HG02798 (cell line): ENCODE measurements around the gene GATAD2A.
"Not testable (repeated sequence)": the region's sequence is repeated elsewhere in the genome, so short reads cannot be mapped to it uniquely, and the experiment has no call there.

Experiments
- ATAC-seq: cut with Tn5 transposase; IDR thresholded peaks from one replicate; pipeline ENCODE4 v1.9.1; 2021; ENCODE audit warnings: mild to moderate bottlenecking; ENCODE audit not compliant: unreplicated experiment, poor library complexity

The GATAD2A gene

DNA sequence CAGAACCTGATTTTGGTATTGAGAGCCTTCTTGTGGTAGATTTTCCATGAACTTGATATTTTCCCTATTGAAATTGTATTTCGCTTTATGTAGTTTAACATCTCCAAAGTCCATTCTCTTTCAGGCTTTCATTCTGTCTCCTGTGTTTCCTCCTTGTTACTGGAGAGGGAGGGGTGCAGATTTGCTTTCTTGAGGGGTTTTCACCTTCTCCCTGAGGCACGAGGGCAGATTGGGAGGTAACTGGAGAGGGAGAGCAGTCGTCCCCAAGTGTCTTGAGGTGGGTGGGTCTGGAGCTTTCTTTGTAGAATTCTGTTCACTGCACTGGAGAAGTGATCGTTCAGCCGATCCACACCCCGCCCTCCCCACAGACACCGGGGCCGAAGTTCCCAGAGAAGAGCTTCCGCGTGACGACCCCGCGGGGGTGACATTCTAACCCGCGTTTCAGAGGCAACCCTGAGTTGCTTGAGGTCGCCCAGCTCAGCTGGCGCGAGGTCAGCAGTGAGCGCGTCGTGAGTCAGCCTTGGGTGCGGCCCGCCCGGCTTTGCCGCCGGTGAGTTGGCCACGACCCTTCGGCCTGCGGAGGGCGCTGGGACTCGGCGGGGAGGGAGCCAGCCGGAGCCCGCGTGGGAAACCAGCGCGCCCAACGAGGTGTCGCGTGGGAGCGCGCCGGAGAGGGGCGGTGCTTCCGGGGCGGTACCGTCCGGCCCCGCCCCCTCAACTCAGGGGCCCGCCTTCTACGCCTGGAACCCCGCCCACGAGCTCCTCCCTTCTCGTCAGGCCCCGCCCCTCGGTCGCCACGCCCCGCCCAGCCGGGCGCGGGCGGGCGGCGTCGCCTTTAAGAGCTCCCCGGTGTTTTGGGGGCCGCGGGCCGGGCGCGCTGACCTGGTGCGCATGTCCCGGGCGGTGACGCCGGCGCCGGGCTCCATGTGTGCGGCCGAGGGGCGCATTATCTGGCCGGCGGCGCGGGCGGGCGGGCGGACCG is at the start of gene GATAD2A:
TSS of gene GATAD2A (plus strand) at position 797 of the 982 bp plus-strand sequence. CDS start 59,671 bp downstream, outside the sequence.
- peak; percentile 83 for ATAC-seq

DNA sequence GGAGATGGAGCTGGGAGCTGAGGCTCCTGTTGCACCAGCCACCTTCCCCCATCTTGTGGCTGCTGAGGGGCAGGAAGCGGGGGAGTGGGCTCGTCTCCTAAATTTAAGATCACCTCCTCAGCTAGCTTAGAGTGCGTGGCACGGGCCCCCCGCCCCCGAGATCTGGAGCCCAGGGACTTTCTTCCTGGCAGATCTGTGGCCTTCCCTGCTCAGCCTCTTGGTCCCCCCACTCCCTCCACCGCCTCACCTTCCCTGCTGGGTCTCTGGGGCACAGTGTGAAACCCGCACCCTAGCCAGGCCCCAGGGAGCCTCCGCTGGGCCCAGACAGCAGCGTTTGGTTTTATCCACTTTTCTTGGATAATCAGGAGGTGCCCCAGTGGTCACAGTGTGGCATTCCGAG is 49.0 kb upstream of the GATAD2A start:
- no peak for ATAC-seq

DNA sequence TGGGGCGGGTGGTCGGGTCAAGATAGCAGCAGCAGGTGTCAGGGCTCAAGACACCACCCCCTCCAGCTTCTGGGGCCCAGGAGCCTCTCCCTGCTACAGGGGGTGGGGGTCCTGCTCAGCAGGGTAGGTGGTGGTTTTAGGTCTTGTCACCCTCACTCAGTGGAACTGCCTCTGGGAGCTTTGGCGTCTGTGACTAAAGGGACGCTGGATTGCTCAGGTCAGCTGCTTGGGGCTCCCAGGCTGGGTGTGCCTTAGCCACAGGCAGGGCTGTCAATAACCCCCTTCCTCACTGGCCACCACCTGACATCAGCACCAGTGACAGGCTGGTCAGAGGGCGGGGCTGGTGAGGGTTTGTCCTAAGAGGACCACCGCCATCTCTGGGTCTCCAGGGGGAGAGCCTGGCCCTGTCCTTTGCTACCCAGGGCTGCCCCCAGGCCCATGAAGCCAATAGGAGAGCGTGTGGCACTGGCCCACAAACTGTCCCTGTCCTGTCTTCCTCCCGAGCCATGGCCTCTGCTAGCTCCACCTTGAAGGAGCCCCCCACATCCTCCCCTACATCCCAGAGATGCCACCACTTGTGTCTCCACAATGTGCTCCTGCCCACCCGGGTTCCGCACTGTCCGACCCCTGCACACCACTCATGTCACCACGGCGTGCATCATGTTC is 48.4 kb upstream of the GATAD2A start:
- ATAC-seq = no peak

- ATAC-seq = peak; percentile 65
These were observed 44.3 kb upstream of the GATAD2A start for GRCh38 chr19:19361075-19361594.

GRCh38 chr19:19362075-19362474 is 43.4 kb upstream of the GATAD2A start:
- ATAC-seq = no peak

DNA sequence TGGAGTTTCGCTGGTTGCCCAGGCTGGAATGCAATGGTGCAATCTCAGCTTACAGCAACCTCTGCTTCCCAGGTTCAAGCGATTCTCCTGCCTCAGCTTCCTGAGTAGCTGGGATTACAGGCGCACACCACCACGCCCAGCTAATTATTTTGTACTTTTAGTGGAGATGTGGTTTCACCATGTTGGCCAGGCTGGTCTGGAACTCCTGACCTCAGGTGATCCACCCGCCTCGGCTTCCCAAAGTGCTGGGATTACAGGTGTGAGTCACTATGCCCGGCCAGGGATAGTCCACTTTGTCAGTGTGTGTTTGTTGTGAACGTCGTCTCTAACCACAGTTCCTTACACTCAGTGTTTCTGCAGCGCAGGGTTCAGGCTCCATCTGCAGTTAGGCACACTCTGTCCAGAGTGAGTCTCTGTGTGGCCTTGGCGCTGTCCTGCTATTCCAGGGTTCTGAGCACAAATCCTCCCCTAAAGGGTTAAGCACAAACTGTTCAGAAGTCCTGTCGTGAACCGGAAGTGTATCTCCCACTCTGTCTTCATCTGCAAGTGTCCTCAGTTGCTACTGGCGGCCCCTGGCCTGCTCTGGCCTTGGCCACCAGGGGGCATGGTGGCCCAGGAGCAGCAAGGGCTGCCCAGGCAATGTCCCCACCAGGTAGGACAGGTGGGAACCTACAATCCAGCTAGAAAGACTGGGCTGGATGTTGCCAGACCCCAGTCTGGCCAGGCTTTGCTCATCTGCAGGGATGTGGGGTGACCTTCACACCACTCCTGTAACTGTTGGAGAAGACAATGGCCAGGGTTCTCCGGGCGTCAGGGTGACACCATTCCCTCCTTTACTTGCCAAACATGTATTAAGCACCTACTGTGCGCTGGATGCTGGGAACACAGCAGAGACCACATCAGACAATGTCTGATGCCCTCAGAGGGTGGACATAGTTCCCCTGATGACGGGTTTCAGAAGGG is 38.8 kb upstream of the GATAD2A start:
- ATAC-seq = peak; percentile 80

- no peak for ATAC-seq
These were observed 37.4 kb upstream of the GATAD2A start for GRCh38 chr19:19368087-19368486.

DNA sequence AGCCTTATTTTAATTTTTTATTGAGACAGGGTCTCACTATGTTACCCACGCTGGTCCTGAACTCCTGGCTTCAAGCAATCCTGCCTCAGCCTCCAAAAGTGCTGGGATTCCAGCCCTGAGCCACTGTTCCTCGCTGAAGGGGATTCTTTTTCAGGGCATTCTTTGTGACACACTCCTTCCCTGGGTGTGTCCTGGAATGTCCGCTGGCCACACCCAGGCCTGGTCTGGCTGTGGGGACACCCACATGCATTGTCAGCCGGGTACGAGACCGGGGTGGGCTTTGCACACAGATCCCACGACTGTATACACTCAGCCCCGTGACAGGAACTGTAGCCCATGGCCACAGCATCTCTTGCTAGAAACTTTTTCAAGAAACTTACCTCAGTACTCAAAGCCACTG is 34.4 kb upstream of the GATAD2A start:
- no peak for ATAC-seq

DNA sequence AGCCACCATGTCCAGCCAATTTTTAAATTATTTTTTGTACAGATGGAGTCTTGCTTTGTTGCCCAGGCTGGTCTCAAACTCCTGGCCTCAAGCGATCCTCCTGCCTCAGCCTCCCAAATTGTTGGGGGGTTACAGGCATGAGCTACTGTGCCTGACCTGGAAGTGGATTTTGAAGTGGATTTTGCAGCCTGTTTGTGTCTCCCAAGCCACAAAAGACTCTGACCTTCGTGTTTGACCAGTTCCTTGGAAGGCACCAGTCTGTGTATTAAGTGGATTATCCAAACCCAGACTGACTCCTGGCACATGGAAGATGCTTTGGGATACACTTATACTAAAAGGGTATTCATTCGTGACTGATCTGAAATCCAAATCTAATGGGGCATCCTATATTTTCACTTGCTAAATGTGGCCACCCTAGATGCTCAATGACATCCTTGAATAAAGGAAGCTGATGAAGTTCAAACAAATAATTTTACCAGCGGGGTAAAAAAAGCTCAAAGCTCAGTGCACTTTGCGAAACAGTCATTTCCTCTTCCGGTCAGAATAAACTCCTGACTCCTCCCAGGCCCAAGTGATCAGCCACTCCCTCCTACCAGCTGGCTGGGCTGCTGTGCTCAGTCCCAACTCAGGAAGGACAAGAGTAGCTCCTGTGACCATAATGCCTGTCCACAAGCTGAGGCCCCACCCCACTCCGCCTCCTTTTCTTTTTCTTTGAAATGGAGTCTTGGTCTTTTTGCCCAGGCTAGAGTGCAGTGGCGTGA is 32.6 kb upstream of the GATAD2A start:
- peak; percentile 73 for ATAC-seq

- ATAC-seq = no peak
These were observed 25.9 kb upstream of the GATAD2A start for GRCh38 chr19:19379527-19379926.

GRCh38 chr19:19380316-19380715 is 25.2 kb upstream of the GATAD2A start:
- ATAC-seq = not testable (repeated sequence)

DNA sequence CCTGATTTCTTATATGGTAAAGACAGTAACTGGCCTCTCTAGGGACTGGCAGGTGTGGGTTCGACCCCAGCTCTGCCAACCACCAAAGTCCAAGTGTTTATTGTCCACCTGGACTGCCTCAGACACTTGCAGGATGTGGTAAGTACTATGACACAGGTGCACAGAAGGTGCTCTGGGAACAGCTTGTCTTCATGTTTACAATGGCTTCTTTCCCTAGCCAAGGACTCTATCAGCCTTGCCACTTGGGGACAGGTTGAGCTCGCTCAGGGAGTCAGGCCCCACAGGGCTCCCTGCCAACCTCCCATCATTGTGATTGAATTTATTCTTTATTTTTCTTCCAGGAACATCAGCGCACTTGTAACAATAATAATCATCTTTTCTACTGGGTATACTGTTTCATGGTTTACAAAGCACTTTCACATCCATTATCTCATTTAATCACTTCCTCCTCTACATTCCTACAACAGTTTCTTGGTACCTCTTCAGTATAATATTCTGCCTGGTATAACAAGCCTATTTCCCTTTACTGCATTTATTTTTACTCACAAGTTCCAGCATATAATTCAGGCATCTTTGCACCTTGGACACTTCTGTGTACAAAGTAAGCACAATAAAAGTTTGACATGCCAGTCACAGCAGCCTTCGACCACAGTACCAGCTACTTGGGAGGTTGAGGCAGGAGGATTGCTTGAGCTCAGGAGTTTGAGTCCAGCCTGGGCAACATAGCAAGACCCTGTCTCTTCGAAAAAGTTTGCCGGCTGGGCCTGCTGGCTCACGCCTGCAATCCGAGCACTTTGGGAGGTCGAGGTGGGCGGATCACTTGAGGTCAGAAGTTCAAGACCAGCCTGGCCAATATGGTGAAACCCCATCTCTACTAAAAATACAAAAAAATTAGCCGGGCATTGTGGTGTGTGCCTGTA is 24.2 kb upstream of the GATAD2A start:
- ATAC-seq = no peak

DNA sequence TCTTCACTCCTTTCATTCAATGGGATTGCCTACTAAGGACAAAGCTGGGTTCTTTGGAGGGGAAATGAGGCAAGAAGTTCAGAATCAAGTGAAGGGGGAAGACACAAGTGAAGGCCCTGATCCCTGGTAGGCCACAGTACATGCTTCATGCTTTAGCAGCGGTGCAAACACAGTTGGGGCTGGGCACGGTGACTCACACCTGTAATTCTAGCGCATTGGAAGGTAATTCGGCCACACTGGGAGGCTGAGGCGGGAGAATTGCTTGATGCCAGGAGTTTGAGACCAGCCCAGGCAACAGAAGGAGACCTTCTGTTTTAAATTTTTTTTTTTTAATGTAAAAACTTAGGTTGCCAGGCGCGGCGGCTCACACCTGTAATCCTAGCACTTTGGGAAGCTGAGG is 23.4 kb upstream of the GATAD2A start:
- ATAC-seq = no peak

DNA sequence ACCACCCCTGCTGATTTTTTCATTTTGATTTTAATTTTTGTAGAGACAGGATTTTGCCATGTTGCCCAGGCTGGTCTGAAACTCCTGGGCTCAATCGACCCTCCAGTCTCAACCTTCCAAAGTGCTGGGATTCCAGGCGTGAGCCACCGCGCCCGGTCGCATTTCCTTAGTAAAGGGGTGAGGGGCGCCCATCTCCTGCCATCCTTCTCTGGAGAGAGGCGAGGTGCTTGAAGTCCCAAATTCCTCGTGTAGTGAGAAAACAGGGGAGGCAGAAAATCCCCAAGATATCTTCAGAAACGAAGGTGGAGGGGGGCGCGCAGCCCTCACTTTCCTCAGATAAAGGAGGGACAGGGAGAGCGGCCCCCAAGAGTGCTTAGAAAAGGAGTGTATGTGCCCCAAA is 21.0 kb upstream of the GATAD2A start:
- no peak for ATAC-seq

GRCh38 chr19:19385131-19385895 is 20.2 kb upstream of the GATAD2A start:
- ATAC-seq = peak; percentile 93

GRCh38 chr19:19385896-19386869 is 19.3 kb upstream of the GATAD2A start:
- ATAC-seq = no peak
